Left kidney (tissue), 2 donors: ENCODE results near the gene ATP2C1. TPM values are rescaled to one million over a fixed set of nuclear protein-coding genes. Genes with fewer than 3 reads are reported as not detected.

ENCODE experiments used
- DNase-seq: peaks from one replicate; pipeline ENCODE4 v3.0.0-alpha.2; 2013
- polyA plus RNA-seq: library from polyadenylated mRNA; unstranded; fragments of 120-200 nt; gene quantifications from one replicate; pipeline ENCODE4 v1.2.1, GENCODE V29; 2013; ENCODE audit not compliant: insufficient read length

Gene ATP2C1
- polyA plus RNA-seq, 1 donor: 158 TPM

DNA sequence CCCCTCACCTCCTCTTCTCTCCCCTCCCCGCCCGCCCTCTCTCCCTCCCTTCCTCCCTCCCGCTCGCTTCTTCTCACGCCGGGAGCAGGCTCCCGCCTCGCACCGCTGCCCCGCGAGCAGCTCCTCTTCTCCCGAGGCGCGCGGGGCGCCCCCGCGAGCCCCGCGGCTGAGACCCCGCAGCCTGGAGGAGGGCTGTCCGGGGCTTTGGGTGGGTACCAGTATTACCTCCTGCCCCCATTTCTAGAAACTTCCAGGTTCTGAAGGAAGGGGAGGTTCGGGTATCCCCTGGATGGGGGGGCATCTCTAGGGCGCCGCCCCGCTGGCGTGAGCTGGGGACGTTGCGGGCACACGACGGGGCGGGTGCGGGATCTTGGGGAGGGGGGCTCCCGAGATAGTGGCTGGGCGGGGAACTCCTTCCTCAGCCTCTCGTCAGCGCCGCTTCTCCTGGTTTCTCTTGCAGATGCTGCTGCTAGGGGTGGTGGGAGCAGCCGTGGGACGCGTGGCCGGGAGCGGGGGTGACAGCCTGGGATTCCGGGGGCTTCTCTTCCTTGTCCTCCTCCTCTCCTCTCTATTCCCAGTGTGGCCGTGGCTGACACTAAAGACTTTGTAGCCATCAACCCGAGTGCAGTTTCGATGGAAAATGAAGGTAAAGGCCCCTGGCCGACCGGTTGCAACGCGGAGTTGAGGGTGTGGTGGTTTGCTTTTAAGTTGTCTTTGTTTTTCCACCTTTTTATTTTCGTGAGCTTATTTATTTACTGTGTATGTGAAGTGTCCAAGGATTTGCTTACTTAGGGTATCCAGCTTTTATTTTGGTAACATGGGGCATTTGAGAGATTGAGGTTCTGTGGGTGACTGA is 474 bp downstream of the ATP2C1 start:
- peak; percentile 25 for DNase-seq

DNA sequence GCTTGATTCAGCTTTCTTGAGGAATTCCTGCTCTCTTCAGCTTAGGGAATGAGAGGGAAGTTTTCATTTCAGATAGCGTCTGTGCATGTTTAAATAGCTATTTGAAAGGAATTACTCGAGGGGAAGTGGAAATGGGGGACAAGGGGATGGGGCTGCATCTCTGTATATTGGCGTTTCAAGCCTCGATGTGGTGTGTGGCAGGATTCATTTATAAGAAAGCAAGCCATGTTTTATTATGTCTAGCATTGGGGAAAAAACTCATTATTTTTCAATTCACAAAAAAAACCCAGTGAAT is 1.0 kb downstream of the ATP2C1 start:
- DNase-seq: peak; percentile 38

DNA sequence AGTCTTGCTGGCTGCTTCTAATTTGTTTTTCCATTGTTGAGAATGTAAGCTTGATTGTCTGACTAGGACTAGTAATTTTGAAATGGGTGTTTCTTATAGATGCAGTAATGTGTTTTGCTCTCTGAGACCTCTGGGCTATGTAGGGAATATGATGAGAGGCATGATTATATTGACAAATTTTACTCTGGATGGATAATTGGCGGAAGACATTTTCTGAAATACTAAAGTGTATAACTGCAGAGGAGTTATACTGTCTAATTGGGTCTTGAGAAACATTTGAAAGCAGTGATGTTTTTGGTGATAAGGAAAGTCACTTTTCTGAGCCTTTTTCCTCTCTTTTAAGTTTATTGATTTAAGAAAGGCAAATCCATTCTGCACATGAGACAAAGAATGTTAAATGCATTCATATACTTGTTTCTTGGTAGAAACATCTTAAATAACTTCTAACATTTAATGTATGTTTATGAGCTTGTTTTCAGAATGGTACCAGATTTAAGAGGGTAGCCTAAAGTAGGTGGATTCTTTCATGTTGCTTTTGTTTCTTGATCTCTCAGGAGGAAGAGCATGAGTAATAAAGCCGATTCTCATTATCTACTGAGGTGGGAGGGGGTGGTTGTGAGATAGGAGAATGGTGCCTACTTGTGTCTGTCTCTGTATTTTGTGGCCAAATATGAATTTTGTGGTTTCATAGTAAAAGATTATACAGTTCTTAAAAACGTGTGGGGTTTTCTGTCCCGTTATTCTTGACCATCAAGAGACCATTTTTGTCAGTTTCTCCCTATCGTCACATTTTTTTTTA is 2.0 kb downstream of the ATP2C1 start:
- no peak for DNase-seq

DNA sequence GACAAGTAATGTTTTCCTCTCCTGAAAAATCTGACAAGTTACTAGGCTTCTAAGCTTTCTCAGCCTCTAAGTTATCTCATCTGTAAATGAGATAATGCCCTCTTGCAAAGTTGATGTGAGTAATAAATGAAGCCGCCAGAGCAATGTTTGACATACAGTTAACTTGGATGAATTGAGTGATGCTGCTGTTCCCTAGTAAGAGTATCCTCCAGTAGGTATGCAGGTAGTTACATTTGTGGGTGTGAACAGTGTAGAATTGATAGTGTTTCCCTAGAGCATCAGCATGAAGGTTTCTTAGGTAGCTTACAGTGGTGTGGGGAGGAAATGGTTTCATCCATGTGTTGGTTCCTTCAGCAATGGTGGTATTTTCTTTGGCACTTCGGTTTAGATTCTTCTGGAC is 3.4 kb downstream of the ATP2C1 start:
- no peak for DNase-seq

DNA sequence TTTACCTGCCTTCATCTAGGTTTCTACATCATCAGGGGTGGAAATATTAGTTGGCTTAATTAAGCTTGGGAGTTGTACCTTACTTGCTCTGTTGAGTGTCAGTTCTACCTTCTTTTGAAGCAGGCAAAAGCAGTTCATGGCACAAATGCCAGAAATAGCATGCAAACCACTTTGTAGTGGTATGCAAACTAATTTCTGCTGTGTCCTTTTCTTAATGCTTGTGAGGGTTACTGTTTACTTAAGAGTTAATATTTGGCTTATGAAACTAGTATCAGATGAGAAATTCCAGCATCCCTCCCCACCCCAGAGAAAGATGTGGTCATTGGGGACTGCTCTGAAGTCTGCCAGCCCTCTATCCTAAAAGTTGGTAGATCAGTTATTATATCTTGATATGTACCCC is 7.1 kb downstream of the ATP2C1 start:
- DNase-seq: no peak

DNA sequence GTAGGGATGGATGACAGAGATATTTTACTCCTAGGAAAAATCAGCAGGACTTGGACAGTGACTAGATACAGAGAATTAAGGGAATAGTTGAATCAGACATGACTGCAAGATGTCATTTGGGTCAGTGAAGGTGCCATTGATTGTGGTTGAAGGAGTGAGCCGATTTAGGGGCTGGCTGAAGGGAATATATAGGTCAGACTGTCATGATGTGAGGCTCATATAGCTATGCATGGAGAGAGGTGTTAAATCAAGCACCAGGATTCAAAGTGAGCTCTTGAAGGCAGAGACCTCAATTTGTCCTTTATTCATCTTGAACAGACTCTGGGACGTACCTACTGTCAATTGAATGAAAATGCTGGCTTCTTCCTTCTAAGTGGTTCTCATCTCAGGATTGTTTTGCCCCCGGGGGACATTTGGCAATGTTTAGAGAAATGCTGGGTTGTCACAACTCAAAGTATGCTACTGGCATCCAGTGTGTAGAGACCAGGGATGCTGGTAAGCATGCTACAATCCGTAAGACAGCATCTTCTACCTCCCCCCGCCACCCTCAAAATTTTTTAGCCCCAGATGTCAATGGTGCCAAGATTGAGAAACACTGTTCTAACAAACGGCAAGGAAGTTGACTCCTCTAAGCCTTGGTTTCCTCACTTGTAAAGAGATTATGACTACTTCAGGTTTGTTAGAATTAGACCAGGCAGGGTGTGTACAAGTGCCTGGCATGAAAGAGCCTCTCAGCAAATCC is 7.8 kb downstream of the ATP2C1 start:
- no peak for DNase-seq

DNA sequence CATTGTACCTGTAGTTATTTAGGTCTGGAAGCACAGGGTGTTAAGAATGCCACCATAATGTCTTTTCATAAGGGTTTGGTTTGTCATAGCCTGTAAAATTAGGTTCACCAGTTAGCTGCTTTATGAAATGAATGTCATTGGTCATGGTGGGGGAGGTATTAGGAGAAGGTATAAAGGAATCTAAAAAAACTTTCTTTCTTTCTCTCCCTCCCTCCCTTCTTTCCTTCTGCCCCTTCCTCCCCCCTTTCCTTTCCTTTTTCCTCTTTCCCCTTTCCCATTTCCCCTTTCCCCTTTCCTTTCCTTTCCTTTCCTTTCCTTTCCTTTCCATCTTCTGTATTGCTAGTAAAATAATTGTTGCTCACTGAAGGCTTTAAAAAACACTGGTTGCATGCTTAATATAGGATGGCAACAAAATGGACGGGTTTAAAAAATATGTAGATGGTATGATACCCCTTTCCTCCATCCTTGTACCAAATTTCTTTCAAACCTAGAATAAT is 9.6 kb downstream of the ATP2C1 start:
- DNase-seq: no peak

DNA sequence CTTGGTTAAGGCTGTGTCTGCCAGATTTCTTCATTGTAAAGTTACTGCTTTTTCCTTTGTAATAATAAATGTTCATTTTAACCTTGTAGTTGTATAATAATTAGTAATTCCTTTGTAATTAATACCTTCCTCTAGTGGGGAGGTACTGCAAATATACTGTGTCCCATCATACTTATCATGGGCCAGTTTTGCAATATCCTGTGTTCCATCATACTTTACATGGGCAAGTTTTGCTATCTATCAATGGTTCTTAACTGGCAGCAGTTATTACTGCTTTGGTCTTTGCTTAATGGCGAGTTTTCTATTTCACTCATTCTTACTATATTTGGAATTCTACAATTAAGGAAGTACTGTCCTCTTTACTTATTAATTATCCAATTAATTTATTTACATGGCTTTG is 10.6 kb downstream of the ATP2C1 start:
- DNase-seq: no peak

DNA sequence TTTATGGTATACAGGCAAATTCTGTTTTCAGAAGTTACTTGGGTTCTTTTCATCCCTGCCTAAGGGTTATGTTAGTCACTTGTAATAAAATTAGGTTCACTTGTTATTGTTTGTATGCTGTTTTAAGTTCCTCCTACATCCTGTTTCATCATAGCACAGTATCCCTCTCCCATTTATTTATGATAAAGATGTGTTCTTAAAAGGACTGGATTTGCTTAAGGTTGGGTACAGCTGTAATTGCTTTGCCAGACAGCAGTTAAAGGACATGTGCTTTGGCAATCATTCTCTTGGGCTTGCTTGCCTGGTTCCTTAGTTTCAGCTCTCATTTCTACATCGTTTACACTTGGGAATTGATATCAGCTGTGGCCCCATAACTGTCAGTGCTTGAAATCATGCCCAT is 11.7 kb downstream of the ATP2C1 start:
- DNase-seq: no peak

DNA sequence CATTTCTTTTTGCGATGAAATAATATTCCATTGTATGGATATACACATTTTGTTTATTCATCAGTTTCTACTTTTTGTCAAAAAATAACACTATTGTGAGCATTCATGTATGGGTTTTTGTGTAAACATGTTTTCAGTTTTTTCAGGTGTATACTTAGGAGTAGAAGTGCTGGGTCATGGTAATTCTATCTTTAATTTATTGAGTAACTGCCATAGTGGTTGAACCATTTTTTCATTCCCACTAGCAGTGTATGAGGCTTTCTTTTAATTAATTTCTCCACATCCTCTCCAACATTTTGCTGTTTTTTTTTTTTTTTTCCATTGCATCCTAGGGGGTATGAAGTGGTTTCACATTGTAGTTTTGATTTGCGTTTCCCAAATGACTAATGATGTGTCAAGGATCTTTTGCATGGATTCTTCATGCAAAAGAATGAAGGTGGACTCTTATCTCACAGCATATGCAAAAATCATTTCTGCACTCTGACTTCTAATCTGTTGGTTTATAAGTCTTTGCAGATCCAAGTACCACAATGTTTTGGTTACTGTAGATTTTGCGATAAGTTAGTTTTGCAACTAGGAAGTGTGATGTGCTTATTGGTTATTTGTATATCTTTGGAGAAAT is 12.6 kb downstream of the ATP2C1 start:
- DNase-seq: no peak

DNA sequence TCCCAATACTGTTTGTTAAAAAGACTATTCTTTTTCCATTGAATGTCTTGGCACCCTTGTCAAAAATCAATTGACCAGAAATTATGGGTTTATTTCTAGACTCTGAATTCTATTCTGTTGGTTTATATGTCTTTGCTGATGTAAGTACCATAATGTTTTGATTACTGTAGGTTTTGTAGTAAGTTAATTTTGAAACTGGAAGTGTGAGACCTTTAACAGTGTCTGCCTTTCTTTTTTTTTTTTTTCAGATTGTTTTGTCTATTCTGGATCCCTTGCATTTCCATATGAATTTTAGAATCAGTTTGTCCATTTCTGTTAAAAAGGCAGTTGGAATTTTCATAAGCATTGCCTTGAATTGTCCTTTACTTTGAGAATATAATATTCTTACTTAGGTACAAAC is 13.6 kb downstream of the ATP2C1 start:
- DNase-seq: no peak

DNA sequence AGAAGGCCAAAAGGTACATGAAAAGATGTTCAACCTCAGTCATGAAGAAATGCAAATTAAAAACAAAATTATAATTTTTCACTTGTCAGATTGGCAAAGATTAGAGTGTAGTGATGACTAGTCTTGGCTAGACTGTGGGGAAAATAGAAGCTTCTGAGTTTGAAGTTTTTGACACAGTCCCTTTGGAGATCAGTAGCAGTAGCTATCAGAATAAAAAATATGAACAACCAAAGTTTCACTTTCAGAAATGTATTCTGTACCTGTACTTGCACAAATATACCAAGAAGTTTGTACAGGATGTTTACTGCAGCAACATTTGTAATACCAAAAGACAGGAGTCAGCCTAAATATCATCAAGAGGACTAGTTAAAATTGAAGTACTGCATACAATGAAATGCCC is 14.1 kb downstream of the ATP2C1 start:
- no peak for DNase-seq

DNA sequence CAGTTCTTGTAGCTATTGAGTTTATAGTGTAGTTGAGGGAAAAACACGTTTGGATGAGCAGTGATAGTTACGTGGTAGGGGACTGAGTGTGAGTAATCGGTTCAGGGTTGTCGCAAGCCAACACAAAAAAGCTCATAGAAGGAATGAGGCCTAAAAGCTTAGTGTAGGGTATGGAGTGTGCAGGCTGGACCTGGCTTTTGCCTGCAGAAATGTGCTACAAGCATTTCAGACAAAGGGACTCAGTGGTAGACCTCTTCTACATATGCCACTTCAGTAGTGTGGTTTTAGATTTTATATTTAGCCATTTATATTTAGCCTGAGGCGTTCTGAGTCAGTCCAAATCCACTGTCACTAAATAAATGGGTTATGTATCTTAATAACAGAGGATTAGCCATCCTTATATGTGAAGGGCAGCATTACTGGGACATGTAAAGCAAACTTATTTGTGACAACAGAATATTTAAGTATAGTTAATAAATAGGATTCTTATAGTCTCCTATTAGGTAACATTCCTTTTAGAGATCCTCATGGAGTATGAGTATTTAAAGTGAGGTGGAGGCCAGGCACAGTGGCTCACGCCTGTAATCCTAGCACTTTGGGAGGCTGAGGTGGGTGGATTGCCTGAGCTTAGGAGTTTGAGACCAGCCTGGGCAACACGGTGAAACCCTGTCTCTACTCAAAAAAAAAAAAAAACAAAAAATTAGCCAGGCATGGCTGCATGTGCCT is 21.8 kb downstream of the ATP2C1 start:
- DNase-seq: no peak

DNA sequence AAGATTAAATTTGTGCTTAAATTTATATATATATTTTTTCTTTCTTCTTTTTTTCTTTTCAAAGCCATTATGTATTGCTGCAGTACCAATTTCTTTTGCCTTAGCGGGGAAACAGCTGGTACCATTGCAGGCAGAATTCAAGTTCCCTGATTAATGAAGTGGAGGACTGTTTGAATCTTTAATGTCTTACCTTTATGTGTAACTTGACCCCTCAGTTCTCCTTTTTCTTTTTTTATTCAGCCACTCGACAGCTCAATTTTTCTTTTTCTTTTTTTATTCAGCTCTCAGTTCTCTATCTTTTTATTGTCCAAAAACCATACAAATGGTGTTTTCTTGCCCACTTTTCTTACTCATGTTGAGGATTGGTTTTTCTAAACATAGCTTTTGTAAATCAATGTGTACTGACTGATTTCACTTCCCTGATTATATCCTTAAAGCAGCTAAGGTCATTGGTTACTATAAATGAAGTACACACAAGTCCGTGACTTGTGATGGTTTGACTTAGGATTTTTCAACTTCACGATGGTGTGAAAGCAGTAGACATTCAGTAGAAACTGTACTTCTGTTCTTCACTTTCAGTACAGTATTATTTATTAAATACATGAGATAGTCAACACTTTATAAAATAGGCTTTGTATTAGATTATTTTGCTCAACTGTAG is 22.8 kb downstream of the ATP2C1 start:
- DNase-seq: peak; percentile 18

DNA sequence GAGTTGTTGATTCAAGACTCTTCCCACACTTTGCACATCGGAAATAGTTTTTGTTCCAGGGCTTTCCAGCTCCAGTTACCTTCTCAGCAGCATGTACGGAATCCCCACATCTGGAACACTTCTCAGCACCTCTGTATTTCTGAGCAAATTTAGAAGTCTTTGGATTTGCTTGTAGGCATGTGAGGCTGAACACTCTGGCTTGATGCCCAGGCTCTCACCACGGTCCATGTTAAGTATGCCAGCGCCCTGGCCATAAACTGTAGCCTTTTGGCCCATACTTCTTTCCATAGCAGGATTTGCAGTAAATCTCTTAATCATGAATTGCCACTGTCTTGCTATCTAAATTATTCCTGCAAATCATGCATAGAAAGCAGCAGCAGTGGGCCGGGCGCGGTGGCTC is 24.4 kb downstream of the ATP2C1 start:
- no peak for DNase-seq

DNA sequence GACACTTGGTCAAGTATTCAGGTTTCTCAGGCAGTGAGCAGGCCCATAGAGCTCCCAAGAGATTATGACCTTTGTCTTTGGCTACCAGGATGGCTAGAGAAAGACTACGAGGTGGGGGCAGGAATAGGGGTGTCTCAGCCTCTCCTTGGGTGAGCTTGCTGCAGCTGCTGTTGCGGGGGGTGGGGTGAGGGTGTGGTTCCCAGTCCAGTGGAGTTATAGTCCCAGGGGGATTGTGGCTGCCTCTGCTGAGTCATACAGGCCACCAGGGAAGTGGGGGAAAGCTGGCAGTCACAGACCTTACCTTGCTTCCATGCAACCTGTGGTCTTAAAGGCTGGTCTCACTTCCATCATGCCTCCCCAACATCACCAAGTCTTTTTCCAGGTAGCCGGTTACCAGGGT is 31.7 kb downstream of the ATP2C1 start:
- DNase-seq: no peak

DNA sequence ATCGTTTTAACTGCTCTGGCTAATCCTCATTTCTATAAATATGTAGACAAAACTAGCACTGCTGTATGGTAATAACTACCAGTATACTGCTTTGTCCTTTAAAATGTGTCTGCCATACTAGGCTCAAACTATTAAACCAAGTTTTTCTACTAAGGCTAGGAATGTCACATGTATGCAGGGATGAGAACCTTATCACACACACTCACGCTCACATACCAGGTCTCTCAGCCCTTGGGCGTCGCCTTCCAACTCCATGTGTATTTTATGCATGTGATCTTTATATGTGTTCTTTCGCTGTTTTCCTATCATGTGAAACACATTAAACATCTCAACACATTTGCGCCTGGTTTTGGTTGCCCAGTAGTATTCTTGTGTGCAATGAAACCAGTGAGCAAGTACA is 32.6 kb downstream of the ATP2C1 start:
- no peak for DNase-seq

DNA sequence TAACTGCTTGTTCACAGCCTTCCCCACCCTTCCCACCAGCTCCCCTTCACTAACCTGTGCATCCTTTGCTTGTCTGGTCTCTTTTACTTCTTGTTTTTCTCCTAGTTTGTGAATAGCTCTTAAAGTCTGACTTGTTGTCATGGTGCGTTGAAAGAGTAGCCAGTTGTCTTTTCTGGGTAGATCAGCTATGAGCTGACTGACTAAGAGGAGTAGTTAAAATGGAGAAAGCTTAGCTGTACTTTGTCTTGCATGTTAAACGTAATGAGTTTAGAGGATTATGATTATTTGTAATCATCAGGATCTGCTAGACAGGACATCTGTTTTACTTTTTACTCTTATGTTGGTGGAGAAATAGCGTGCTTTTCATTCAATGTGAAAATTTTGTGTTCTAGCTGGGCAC is 35.9 kb downstream of the ATP2C1 start:
- no peak for DNase-seq

DNA sequence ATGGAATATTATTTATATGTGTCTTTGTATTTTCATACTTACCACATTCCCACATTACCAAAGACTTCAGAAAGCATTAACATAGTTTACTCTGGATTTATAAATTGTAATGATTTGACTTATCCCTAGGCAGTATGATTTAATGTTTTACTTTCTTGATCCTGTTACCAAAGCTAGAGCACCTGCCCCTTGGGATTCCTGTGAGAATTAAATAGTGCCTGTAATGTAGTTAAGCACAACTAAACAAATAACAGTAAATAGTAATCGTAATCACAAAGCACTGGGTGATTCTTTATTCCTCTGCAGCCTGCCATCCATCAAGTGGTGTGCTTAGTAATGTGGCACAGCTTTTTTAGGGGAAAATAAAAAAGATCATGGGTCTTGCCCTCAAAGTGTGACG is 39.1 kb downstream of the ATP2C1 start:
- no peak for DNase-seq

DNA sequence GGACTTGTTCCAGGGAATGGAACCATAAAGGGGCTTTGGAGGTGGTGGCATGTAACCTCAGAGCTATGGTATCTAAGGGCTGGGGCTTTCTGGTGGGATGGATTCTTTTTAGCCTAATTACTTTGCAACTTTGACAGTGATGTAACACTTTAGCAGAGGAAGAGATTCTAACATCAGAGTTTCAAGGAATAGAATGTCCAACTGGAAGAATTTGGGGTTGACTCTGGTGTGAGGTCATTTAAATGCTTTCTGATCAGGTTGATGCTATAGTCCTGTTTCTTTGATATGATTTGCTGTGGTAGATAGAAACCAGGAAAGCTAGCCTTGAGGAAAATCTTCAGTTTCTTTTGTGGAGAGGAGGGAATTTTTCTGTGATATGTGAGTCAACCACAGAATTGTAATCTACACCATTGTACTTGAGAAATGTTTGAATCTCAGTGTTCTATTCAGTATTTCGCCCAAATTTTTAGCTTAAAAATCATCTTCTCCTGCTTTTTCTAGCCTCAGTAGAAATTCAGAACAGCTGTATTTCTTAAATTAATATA is 40.0 kb downstream of the ATP2C1 start:
- no peak for DNase-seq
